Islet precursor cell (in vitro differentiated cells): ENCODE data around the gene C1RL.
A peak's percentile ranks its signal among the peaks of the same experiment; 100 is the strongest.

Experiments used
- DNase-seq: peaks from one replicate; pipeline ENCODE4 v3.0.0-alpha.2; 2018

C1RL gene

DNA sequence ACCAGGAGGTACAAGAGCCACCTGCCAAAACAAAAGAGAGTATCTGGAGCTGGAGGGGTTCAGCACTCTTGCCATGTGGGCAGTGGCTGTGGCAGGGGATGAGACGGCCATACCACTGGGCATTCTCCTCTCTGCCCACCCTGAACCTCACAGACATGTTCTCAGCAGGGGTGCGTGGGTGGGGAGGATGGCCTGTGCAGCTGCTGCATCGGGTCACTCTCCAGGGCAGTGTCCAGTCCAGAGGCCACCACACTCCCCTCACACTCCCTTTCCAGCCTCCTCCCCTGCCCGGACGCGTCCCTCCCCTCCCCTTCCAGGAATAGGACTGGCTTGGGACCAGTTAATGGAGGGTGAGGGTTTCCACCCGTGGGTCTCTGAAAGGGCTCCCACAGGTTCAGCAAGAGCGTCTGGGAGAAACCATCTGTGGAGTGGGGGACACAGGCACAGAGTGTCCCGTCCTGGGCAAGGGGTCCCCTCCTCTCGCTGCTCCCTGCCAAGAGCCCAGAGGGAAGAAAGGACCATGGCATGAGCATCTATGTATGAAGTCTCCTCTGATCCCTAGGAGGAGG is 17.3 kb downstream of the C1RL start:
- DNase-seq = no peak

DNA sequence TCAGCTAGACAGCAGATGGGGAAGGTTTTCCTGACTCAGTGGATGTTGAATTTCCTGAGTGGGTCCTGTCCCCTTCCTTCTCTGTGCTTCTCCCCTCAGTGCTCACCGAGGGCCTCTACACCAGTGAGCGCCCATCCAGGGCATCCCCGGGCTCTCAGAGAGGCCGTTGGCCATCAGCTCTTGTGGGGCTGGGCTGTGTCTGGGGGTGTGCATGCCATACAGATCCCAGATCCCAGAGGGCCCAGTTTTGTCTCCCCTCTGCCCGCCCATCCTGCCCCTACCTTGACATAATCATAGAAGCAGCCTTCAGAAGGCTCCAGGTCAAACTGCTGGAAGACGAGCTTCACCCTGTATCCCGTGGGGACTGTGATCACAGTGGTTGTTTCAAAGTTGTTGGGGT is 17.8 kb downstream of the C1RL start:
- DNase-seq = no peak

- DNase-seq = peak; percentile 54
Observed at GRCh38 chr12:7090222-7090998, 18.6 kb downstream of the C1RL start.

GRCh38 chr12:7089196-7089871 is 19.7 kb downstream of the C1RL start:
- DNase-seq = peak; percentile 50

DNA sequence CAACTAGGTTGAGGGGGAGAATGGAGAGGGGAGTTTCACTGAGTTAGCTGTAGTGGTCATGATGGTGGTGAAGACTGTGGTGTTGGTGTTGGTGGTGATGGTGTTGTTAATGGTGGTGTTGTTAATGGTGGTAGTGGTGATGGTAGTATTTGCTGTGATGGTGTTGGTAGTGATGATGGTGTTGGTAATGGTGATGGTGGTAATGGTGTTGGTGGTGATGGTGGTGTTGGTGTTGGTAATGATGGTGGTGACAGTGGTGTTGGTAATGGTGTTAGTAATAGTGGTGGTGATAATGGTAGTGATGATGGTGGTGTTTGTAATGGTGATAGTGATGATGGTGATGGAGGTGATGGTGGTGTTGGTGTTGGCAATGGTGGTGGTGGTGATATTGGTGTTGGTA is 25.9 kb downstream of the C1RL start:
- DNase-seq = no peak

GRCh38 chr12:7081037-7081436 is 28.0 kb downstream of the C1RL start:
- no peak for DNase-seq

GRCh38 chr12:7079826-7080125 is 29.2 kb downstream of the C1RL start:
- DNase-seq = peak; percentile 83

GRCh38 chr12:7078163-7078562 is 30.9 kb downstream of the C1RL start:
- no peak for DNase-seq

- DNase-seq = no peak
Observed at GRCh38 chr12:7076493-7076892, 32.5 kb downstream of the C1RL start.

DNA sequence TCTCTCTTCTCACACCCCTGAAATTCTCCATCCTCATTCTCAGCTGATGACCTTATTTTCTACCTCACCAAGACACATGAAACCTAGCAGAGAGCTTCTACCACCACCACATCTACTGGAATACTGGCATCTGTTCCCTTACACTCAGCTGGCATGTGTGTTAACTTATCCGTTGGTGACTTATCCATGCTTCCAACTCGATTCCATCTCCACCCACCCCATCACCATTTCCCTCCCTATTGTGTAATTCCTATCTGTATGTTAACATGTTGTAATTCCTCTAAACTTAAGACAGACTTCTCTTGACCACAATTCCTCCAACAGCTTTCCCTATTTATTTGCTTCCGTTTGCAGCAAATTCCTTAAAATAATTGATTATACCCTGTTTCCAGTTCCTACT is 33.1 kb downstream of the C1RL start:
- DNase-seq = no peak

- DNase-seq = no peak
Observed at GRCh38 chr12:7075518-7075917, 33.5 kb downstream of the C1RL start.

DNA sequence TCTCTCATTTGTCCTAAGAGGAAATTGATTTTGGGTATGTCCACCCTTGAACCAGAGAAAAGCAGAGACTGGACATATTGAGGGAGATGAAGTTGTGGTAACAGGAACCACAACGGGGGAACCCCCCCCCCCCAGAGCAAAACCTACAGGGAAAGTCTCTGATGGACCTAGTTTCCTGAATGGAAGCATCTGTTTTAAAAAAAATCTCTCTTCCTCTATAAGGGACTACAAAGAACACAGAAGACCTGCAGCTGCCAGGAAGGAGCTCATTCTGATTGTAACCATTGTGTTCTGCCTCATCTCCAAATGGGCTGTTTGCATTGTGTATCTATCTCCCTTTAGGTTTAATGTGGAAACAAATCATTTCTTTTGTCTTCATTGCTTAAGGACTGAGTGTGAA is 35.1 kb downstream of the C1RL start:
- no peak for DNase-seq

DNA sequence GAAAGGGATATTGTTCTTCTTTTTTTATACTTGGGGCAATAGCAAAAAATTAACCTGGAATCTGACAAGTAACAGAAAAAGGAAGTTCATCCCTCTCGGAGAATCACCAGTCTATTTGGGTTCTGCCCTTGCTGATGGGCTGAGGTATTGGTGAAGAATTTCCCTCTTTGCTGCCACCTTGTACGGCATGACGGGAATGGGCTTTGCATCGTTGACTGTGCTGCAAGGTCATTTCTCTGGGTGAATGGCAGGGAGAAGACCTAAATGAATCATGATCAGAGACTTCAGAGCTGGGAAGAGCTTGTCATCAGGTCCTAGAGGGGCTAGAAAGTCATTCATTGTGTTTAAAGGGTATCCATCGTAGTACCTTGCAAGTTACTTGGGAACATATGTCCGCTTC is 36.5 kb downstream of the C1RL start:
- peak; percentile 43 for DNase-seq

DNA sequence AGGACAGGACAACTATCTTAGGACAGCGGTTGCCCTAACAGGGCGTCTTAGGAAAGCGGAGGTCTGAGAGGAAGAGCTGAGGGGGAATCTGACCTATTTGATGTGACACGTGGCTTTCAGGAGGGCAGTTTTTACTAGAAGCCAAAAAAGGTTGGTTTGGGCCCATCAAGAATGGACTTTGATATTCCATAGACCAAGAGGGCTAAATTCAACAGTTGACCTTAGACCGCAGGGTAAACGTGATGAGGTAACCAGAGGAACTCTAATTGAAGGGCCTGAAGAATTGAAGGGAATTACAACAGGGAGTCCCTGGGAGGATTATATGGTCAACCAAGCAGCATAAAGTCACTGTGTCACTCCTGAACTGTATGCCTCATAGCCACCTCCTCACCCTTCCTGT is 37.0 kb downstream of the C1RL start:
- peak; percentile 32 for DNase-seq

GRCh38 chr12:7069386-7069785 is 39.6 kb downstream of the C1RL start:
- no peak for DNase-seq

DNA sequence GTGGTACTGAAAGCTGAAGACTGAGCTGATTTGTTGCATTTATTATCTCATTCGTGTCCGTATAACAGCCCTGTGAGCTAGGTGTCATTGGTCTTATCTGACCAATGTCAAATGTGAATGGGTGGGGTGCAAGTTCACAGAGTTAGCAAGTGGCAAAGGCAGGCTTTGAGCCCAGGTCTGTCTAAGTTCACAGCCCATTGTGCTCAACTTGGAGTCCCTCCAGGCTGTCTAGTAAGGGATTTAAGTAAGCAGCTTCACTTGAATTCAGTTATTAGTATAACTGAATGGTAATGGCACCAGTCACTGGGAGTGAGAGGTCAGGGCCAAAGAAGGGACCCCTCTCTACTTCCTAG is 40.0 kb downstream of the C1RL start:
- no peak for DNase-seq

DNA sequence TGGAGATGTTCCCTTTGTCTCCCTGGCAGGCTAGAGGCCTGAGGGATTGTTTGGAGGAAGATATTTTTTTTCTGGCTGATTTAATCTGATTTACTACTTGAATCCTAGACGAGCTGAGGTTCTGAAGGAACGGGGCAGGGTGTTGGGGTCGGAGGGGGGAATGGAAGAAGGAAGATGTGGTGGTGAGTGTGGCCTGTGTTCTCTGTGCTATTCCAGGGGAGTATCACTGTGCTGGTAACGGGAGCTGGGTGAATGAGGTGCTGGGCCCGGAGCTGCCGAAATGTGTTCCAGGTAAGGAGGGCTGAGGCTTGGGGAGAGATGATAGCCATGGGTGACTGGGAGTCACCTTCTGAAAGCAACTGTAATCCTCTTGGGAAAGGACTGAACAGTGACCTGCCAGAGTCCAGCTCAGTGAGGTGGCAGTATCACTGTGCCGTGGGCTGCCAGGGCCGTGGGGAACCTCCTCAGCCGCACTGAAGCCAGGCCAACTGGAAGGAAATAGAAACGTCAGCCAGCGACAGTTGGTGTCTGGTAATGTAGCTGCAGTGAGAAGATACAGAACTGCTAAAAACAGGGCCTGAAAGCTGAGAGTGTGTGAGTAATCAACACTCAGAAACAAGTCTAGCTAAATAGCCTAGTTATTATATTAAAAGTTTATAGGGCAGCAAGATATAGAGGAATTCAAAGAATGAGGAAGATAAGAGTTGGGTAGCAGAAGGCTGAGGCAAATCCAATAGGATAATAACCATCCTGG is 40.6 kb downstream of the C1RL start:
- DNase-seq = no peak

- no peak for DNase-seq
Observed at GRCh38 chr12:7067096-7067495, 41.9 kb downstream of the C1RL start.

- DNase-seq = no peak
Observed at GRCh38 chr12:7066596-7066995, 42.4 kb downstream of the C1RL start.

- DNase-seq = no peak
Observed at GRCh38 chr12:7065073-7065623, 43.9 kb downstream of the C1RL start.

- no peak for DNase-seq
Observed at GRCh38 chr12:7064516-7064915, 44.5 kb downstream of the C1RL start.

GRCh38 chr12:7061596-7061995 is 47.4 kb downstream of the C1RL start:
- DNase-seq = no peak

GRCh38 chr12:7061138-7061537 is 47.9 kb downstream of the C1RL start:
- no peak for DNase-seq
